ENCODE results near the gene PARD3.

The PARD3 gene

GRCh38 chr10:34530778-34531177, 284.3 kb downstream of the PARD3 start:
- H3K27ac ChIP-seq, result no peak overlapping the region
- TF ChIP-seq CTCF (conservative IDR thresholded peaks at IDR 0.05), result no peak

GRCh38 chr10:34528320-34528719, 286.8 kb downstream of the PARD3 start:
- no peak for TF ChIP-seq CTCF (conservative IDR thresholded peaks at IDR 0.05)
- H3K27ac ChIP-seq, result no peak overlapping the region

GRCh38 chr10:34526758-34527730, 288.1 kb downstream of the PARD3 start:
- no peak for TF ChIP-seq CTCF (conservative IDR thresholded peaks at IDR 0.05)
- no peak overlapping the region for H3K27ac ChIP-seq

- no peak for TF ChIP-seq CTCF (conservative IDR thresholded peaks at IDR 0.05)
Measured at GRCh38 chr10:34526186-34526585, 288.9 kb downstream of the PARD3 start.

GRCh38 chr10:34524369-34525091, 290.6 kb downstream of the PARD3 start:
- TF ChIP-seq CTCF (conservative IDR thresholded peaks at IDR 0.05), result no peak
- no peak overlapping the region for H3K27ac ChIP-seq

More at GRCh38 chr10:34526186-34526585, 288.9 kb downstream of the PARD3 start:
- H3K27ac ChIP-seq, result no peak overlapping the region

GRCh38 chr10:34523017-34523767, 291.9 kb downstream of the PARD3 start:
- no peak for TF ChIP-seq CTCF (conservative IDR thresholded peaks at IDR 0.05)
- peak overlapping the region; percentile 39 for H3K27ac ChIP-seq

- peak; percentile 65 for TF ChIP-seq CTCF (conservative IDR thresholded peaks at IDR 0.05)
- peak overlapping the region; percentile 39 for H3K27ac ChIP-seq
Measured at GRCh38 chr10:34522546-34522945, 292.6 kb downstream of the PARD3 start.
